GM18873 (cell line): ENCODE results near the gene HELQ.
"Not testable (repeated sequence)": the region's sequence is repeated elsewhere in the genome, so short reads cannot be mapped to it uniquely, and the experiment has no call there.

Source experiments
- ATAC-seq: cut with Tn5 transposase; IDR thresholded peaks from one replicate; pipeline ENCODE4 v1.9.1; 2021; ENCODE audit warnings: mild to moderate bottlenecking, moderate library complexity, moderate number of reproducible peaks; ENCODE audit not compliant: unreplicated experiment, low FRiP score

HELQ gene

GRCh38 chr4:83455281-83456183, at the start of gene HELQ, which contains the start of gene MRPS18C:
Gene HELQ, minus strand, starts transcription at chr4:83455823. Its CDS starts 130 bp downstream, at chr4:83455693.
Gene MRPS18C, plus strand, starts transcription at chr4:83456058. Its CDS starts 20 bp downstream, at chr4:83456078.
- peak; percentile 93 for ATAC-seq

GRCh38 chr4:83504996-83505395, 49.4 kb upstream of the HELQ start:
- ATAC-seq: no peak

GRCh38 chr4:83504503-83504902, 48.9 kb upstream of the HELQ start:
- no peak for ATAC-seq

- ATAC-seq: no peak
Measured at GRCh38 chr4:83503974-83504373, 48.4 kb upstream of the HELQ start.

GRCh38 chr4:83501671-83502070, 46.0 kb upstream of the HELQ start:
- ATAC-seq: not testable (repeated sequence)

GRCh38 chr4:83498187-83498586, 42.6 kb upstream of the HELQ start:
- ATAC-seq: no peak

GRCh38 chr4:83496085-83496917, 40.7 kb upstream of the HELQ start:
- ATAC-seq: not testable (repeated sequence)

GRCh38 chr4:83490876-83491450, 35.3 kb upstream of the HELQ start:
- no peak for ATAC-seq

- ATAC-seq: no peak
Measured at GRCh38 chr4:83489711-83490326, 34.2 kb upstream of the HELQ start.

GRCh38 chr4:83486457-83487129, 31.0 kb upstream of the HELQ start:
- no peak for ATAC-seq

GRCh38 chr4:83484500-83485461, 29.2 kb upstream of the HELQ start, which contains the start of gene ABRAXAS1:
Gene ABRAXAS1, minus strand, starts transcription at chr4:83485100. Its CDS starts 28 bp downstream, at chr4:83485072.
- ATAC-seq: peak; percentile 95

GRCh38 chr4:83473966-83474365, 18.3 kb upstream of the HELQ start:
- no peak for ATAC-seq

- no peak for ATAC-seq
Measured at GRCh38 chr4:83473423-83473822, 17.8 kb upstream of the HELQ start.

- no peak for ATAC-seq
Measured at GRCh38 chr4:83456184-83456501, 520 bp upstream of the HELQ start.

GRCh38 chr4:83454686-83455085, 937 bp downstream of the HELQ start:
- ATAC-seq: no peak

- ATAC-seq: no peak
Measured at GRCh38 chr4:83449009-83449408, 6.6 kb downstream of the HELQ start.

GRCh38 chr4:83440899-83441298, 14.7 kb downstream of the HELQ start:
- ATAC-seq: no peak

- no peak for ATAC-seq
Measured at GRCh38 chr4:83440148-83440814, 15.3 kb downstream of the HELQ start.
